ENCODE results near the gene MARCHF9. TPM values are rescaled to one million over a fixed set of nuclear protein-coding genes. Genes with fewer than 3 reads are reported as not detected.

The MARCHF9 gene
- total RNA-seq, 1 donor from 2014 or later, result 10.6 TPM

Small RNAs within 50 kb of the gene (microRNA-seq; reads per million reads assigned to microRNA genes)
- gene MIR6759, result not detected

Other genes with a start within 250 kb of the MARCHF9 start
- gene DDIT3, start 234.6 kb upstream of the MARCHF9 start, total RNA-seq, result 34.0 TPM
- gene MBD6, start 232.3 kb upstream of the MARCHF9 start, total RNA-seq, result 76.2 TPM
- gene DCTN2, start 207.9 kb upstream of the MARCHF9 start, total RNA-seq, result 104 TPM
- 5.6 TPM for gene KIF5A, start 205.1 kb upstream of the MARCHF9 start, total RNA-seq
- 26.0 TPM for gene PIP4K2C, start 163.9 kb upstream of the MARCHF9 start, total RNA-seq
- gene DTX3, start 150.3 kb upstream of the MARCHF9 start, total RNA-seq, result 42.9 TPM
- 61.3 TPM for gene ARHGEF25, start 143.7 kb upstream of the MARCHF9 start, total RNA-seq
- gene B4GALNT1, start 121.9 kb upstream of the MARCHF9 start, total RNA-seq, result 16.6 TPM
- 230 TPM for gene OS9, start 61.0 kb upstream of the MARCHF9 start, total RNA-seq
- gene AGAP2, start 16.4 kb upstream of the MARCHF9 start, total RNA-seq, result 4.0 TPM
- gene TSPAN31, start 10.1 kb upstream of the MARCHF9 start, total RNA-seq, result 37.1 TPM
- 54.0 TPM for gene CDK4, start 2.8 kb upstream of the MARCHF9 start, total RNA-seq
- gene CYP27B1, start 12.0 kb downstream of the MARCHF9 start, total RNA-seq, result 0.98 TPM
- gene METTL1, start 17.0 kb downstream of the MARCHF9 start, total RNA-seq, result 13.4 TPM
- gene EEF1AKMT3, start 17.5 kb downstream of the MARCHF9 start, total RNA-seq, result 11.8 TPM
- 14.6 TPM for gene TSFM, start 27.7 kb downstream of the MARCHF9 start, total RNA-seq
- gene AVIL, start 63.6 kb downstream of the MARCHF9 start, total RNA-seq, result 7.3 TPM
- 202 TPM for gene CTDSP2, start 91.6 kb downstream of the MARCHF9 start, total RNA-seq
- gene ATP23, start 186.5 kb downstream of the MARCHF9 start, total RNA-seq, result 8.5 TPM